K562 (cell line): ENCODE results near the gene MPV17L2. TPM values are rescaled to one million over a fixed set of nuclear protein-coding genes. Genes with fewer than 3 reads are reported as not detected.

Experiments
- ATAC-seq: fragments of 200-7000 bp; cut with Tn5 transposase; 3 replicates; pipeline ENCODE4 v1.9.1; 2020; ENCODE audit warnings: moderate library complexity
- BruUV-seq: library from RNA; stranded (reverse); fragments of 400-500 nt; replicated peaks from 2 replicates; lab custom pipeline; 2021; lab: Mats Ljungman, UMichigan
- CTCF ChIA-PET: fragments of 300-600 bp; formaldehyde crosslinking; extraction: SDS; loops from one replicate; lab custom pipeline; 2021; ENCODE audit warnings: low intra/inter-chr PET ratio; lab: Yijun Ruan, JAX
- POLR2A ChIA-PET: fragments of 300-600, 350-650 bp; sonication (Branson Sonifier 250); formaldehyde crosslinking; extraction: SDS; loops from one replicate; lab custom pipeline; 2021; ENCODE audit warnings: antibody characterized with exemption, inconsistent platforms; lab: Yijun Ruan, JAX
- DNase-seq, 4 experiments: peaks; one replicate each; pipeline versions ENCODE4 v3.0.0 to v3.0.0-alpha.2; 2011 to 2018; ENCODE audit warnings: low spot score in 3 of 4, mixed read lengths in 3 of 4; ENCODE audit errors: extremely low read depth in 1 of 4
- FAIRE-seq: peaks from 2 replicates; lab custom pipeline; 2011; peaks lifted over from hg19 to GRCh38; lab: Jason Lieb, UNC
- H2AFZ ChIP-seq: 2 replicates; pipeline ENCODE4 v1.6.0; 2011; ENCODE audit warnings: low read depth, low read length, control low read depth, inconsistent platforms
- H3K27ac ChIP-seq: fragments of 200-600 bp; 3 replicates; pipeline ENCODE4 v1.8.0; 2011; ENCODE audit warnings: low read depth, mild to moderate bottlenecking, control low read depth, inconsistent platforms, low read length, moderate library complexity, mixed read lengths; ENCODE audit errors: extremely low read depth
- H3K27me3 ChIP-seq, 2 experiments: fragments of 300-600 bp in 1 of 2; 2 replicates in 1 of 2; 3 replicates in 1 of 2; pipeline versions ENCODE4 v1.6.0 to v1.8.0; 2011; ENCODE audit warnings: inconsistent platforms in 2 of 2, low read length in 2 of 2, mild to moderate bottlenecking in 1 of 2, mixed read lengths in 1 of 2, moderate library complexity in 1 of 2; ENCODE audit not compliant: control insufficient read depth in 2 of 2, insufficient read depth in 2 of 2
- H3K36me3 ChIP-seq: fragments of 300-600 bp; 3 replicates; pipeline ENCODE4 v1.8.0; 2011; ENCODE audit warnings: mild to moderate bottlenecking, low read length, inconsistent platforms; ENCODE audit not compliant: control insufficient read depth, insufficient read depth
- H3K4me1 ChIP-seq, 2 experiments: fragments of 200-600 bp in 1 of 2; replicated peaks in 1 of 2; 2 replicates in 1 of 2; 3 replicates in 1 of 2; pipeline versions ENCODE4 v1.5.1 to v1.8.0; 2011; ENCODE audit warnings: inconsistent platforms in 2 of 2, low read length in 2 of 2, mild to moderate bottlenecking in 1 of 2, mixed read lengths in 1 of 2, moderate library complexity in 1 of 2; ENCODE audit not compliant: control insufficient read depth in 2 of 2, insufficient read depth in 2 of 2
- H3K4me2 ChIP-seq: 2 replicates; pipeline ENCODE4 v1.6.1; 2011; ENCODE audit warnings: low read length, control low read depth, inconsistent platforms, mixed read lengths; ENCODE audit not compliant: insufficient read depth
- H3K4me3 ChIP-seq: fragments of 200-600 bp; sonication (generic), shearing (Covaris generic); 2 replicates; pipeline ENCODE4 v1.5.1; 2016; ENCODE audit warnings: control low read depth, inconsistent platforms
- H3K79me2 ChIP-seq: fragments of 200-600 bp; 3 replicates; pipeline ENCODE4 v1.8.0; 2011; ENCODE audit warnings: low read length, inconsistent platforms; ENCODE audit not compliant: control insufficient read depth, insufficient read depth
- H3K9ac ChIP-seq, 2 experiments: 2 replicates each; pipeline versions ENCODE4 v1.6.0 to v1.6.1; 2011; ENCODE audit warnings: low read depth in 2 of 2, low read length in 2 of 2, control low read depth in 1 of 2, inconsistent platforms in 1 of 2, mild to moderate bottlenecking in 1 of 2, mixed read lengths in 1 of 2; ENCODE audit not compliant: insufficient read depth in 1 of 2
- H3K9me1 ChIP-seq: one replicate; pipeline ENCODE4 v1.6.0; 2011; ENCODE audit warnings: inconsistent platforms, mild to moderate bottlenecking, low read length, moderate library complexity; ENCODE audit not compliant: control insufficient read depth, insufficient read depth
- H3K9me3 ChIP-seq: replicated peaks from 2 replicates; pipeline ENCODE4 v1.5.1; 2011; ENCODE audit warnings: low read depth, low read length, inconsistent platforms; ENCODE audit not compliant: control insufficient read depth, insufficient read depth
- H4K20me1 ChIP-seq: replicated peaks from 2 replicates; pipeline ENCODE4 v1.6.1; 2011; ENCODE audit warnings: low read length, inconsistent platforms, mixed read lengths; ENCODE audit not compliant: control insufficient read depth, insufficient read depth
- ASH1L ChIP-seq: fragments of 450-650 bp; IDR thresholded peaks from 2 replicates; pipeline ENCODE4 v1.6.1; 2018; ENCODE audit warnings: borderline replicate concordance, mild to moderate bottlenecking, low read depth; ENCODE audit not compliant: partially characterized antibody
- CXXC5 ChIP-seq: fragments of 250-450 bp; sonication (Bioruptor Pico); IDR thresholded peaks from 2 replicates; pipeline ENCODE4 v1.8.0; 2022; ENCODE audit warnings: inconsistent platforms, mild to moderate bottlenecking, moderate library complexity
- FOXK2 ChIP-seq, 2 experiments: fragments of 450-650 bp; IDR thresholded peaks in 1 of 2; conservative IDR thresholded peaks in 1 of 2; 2 replicates each; pipeline ENCODE4 v1.6.1; 2016; ENCODE audit warnings: low read depth in 2 of 2, mild to moderate bottlenecking in 1 of 2
- GATAD2A ChIP-seq: fragments of 450-650 bp; IDR thresholded peaks from 2 replicates; pipeline ENCODE4 v1.6.1; 2017
- GMEB1 ChIP-seq: fragments of 250-450 bp; sonication (Bioruptor Pico); IDR thresholded peaks from 2 replicates; pipeline ENCODE4 v1.4.0; 2020; ENCODE audit warnings: mild to moderate bottlenecking
- MAZ ChIP-seq, 2 experiments: fragments of 450-650 bp in 1 of 2; sonication (generic) in 1 of 2; formaldehyde crosslinking; IDR thresholded peaks in 1 of 2; conservative IDR thresholded peaks in 1 of 2; 2 replicates each; pipeline versions ENCODE4 v1.4.0 to v1.5.0; 2020; ENCODE audit warnings: mild to moderate bottlenecking in 1 of 2, missing genetic modification reagents in 1 of 2
- NRF1 ChIP-seq, 2 experiments: fragments of 450-650 bp; IDR thresholded peaks in 1 of 2; conservative IDR thresholded peaks in 1 of 2; 2 replicates each; pipeline ENCODE4 v1.6.1; 2014; ENCODE audit warnings: mild to moderate bottlenecking in 2 of 2
- PHF8 ChIP-seq: fragments of 200-600 bp; sonication (generic); IDR thresholded peaks from 2 replicates; pipeline ENCODE4 v1.6.1; 2012; ENCODE audit warnings: mixed run types, mild to moderate bottlenecking, inconsistent platforms, low read length, moderate library complexity, borderline replicate concordance
- RBM14 ChIP-seq: fragments of 200-400 bp; formaldehyde crosslinking; IDR thresholded peaks from 2 replicates; pipeline ENCODE4 v1.6.1; 2018; ENCODE audit warnings: low read depth, mild to moderate bottlenecking, low read length, moderate library complexity, borderline replicate concordance; ENCODE audit not compliant: insufficient read depth
- RUNX1 ChIP-seq: sonication (generic); IDR thresholded peaks from 2 replicates; pipeline ENCODE4 v1.6.1; 2016; ENCODE audit warnings: antibody characterized with exemption, low read depth
- SP2 ChIP-seq: IDR thresholded peaks from 2 replicates; pipeline ENCODE4 v1.6.1; 2011; ENCODE audit warnings: mild to moderate bottlenecking, low read depth, low read length, moderate library complexity; ENCODE audit not compliant: poor library complexity, severe bottlenecking; ENCODE audit errors: extremely low read depth
- SRF ChIP-seq, 2 experiments: fragments of 250-450, 450-650 bp in 1 of 2; sonication (Bioruptor Pico) in 1 of 2; sonication (generic) in 1 of 2; formaldehyde crosslinking; IDR thresholded peaks; 2 replicates each; pipeline versions ENCODE4 v1.5.0 to v1.5.1; 2020 to 2022; ENCODE audit warnings: mild to moderate bottlenecking in 1 of 2, missing genetic modification reagents in 1 of 2
- VEZF1 ChIP-seq: fragments of 200-800 bp; sonication (Bioruptor generic); IDR thresholded peaks from 2 replicates; pipeline ENCODE4 v1.6.1; 2017; ENCODE audit warnings: missing genetic modification characterization, missing compliant biosample characterization
- WGBS: fragments of 100-300 bp; shearing (Covaris generic); methylation state at CpG from one replicate; pipeline ENCODE4 v1.1.6; 2016; ENCODE audit warnings: low coverage, mixed read lengths; ENCODE audit not compliant: insufficient coverage; ENCODE audit errors: missing lambda C conversion rate; 5-methylcytosine and 5-hydroxymethylcytosine counted together
- in situ Hi-C: fragments of 300-500 bp; cut with MboI; formaldehyde crosslinking; loops from 4 replicates; pipeline ENCODE4 v1.15.0; 2018; ENCODE audit warnings: inconsistent platforms, mixed read lengths
- intact Hi-C: fragments of 100-400 bp; cut with micrococcal nuclease; formaldehyde crosslinking; loops from 2 replicates; pipeline ENCODE4 v1.14.2; 2022
- polyA plus RNA-seq, 8 experiments: library from polyadenylated mRNA; depleted of rRNA in 4 of 8; stranded (reverse) in 5 of 8; unstranded in 3 of 8; fragments of >200 nt; fragmentation: Nextera tagmentation in 2 of 8; fragmentation: Illumina TruSeq in 1 of 8; extraction: Ambion mirVana in 2 of 8; extraction: Trizol in 1 of 8; gene quantifications; 2 replicates each; pipeline versions ENCODE4 v1.2.1 to v1.2.3, GENCODE V29; 2011 to 2014; ENCODE audit warnings: inconsistent platforms in 1 of 8, missing spikeins in 1 of 8
- total RNA-seq, 7 experiments: library from RNA; depleted of rRNA in 6 of 7; stranded (reverse); fragments of >200 nt in 6 of 7; fragmentation: Illumina TruSeq in 2 of 7; extraction: Trizol in 2 of 7; gene quantifications; 2 replicates each; pipeline versions ENCODE4 v1.2.1 to v1.2.3, GENCODE V29; 2011 to 2021; ENCODE audit warnings: low replicate concordance in 1 of 7
- TF ChIP-seq, protein P1 (sequence below): fragments of 450-650 bp; IDR thresholded peaks from 2 replicates; pipeline ENCODE4 v1.6.1; 2016

The MPV17L2 gene
- total and polyA plus RNA-seq, 9 of the 15 experiments (the other 6 are each of a cell fraction or from before 2014, with no cell fraction given): 10.6 to 60.2 (median 28.5) TPM

GRCh38 chr19:18203408-18203862 lies 10.4 kb downstream of the MPV17L2 start (continued):
- TF ChIP-seq GMEB1 (CRISPR knock-in tag): peak; percentile 34
- TF ChIP-seq GATAD2A: peak; percentile 61; the same call in 1 of the 2 replicates
- TF ChIP-seq, all 486 proteins: peak for 36

DNA sequence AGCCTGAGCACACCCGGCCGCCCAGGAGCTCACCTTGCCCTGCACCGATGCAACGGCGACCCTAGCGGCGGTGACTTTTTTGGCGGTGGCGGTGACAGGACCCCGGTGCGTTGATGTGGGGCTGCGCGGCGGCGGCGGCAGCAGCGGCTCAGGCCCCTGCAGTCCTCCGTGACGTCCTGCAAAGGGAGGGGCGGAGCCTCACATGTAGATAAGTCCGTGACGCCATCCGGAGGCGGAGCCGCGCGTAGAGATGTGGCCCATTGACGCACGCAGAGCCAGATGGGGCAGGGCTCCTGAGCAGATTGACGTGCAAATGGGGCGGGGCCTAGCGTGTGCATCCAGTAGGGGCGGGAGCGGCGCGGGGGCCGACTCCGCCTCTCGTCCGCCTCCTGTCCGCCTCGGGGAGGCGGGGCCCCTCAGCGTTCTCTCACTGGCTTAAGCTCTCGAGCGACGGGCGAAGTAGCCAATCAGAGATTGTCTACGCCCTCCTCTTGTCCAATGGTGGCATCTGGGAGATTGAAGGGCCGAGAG lies 10.9 kb downstream of the MPV17L2 start, which contains the start of gene RAB3A:
Gene RAB3A, minus strand, starts transcription at position 180 of the 531 bp plus-strand sequence. CDS start 1,302 bp downstream, outside the sequence.
- peak; percentile 99 for FAIRE-seq
- intact Hi-C loops: loop anchor here (5.0 kb wide), 1 partner anchor 213 kb away; the partner anchor contains the start of gene SSBP4
- H4K20me1 ChIP-seq: no peaks in the 10 kb centered on the region; the same call in 1 of the 2 replicates
- peaks cover 27% of the 10 kb centered on the region; the same call in 1 of the 3 replicates for H3K36me3 ChIP-seq
- H3K4me2 ChIP-seq: peak within 1 kb of the TSS; percentile 97
- peak; percentile 96 to 100 (median 98) for DNase-seq
- no peaks in the 10 kb centered on the region for H3K27me3 ChIP-seq
- peak within 1 kb of the TSS; percentile 86 to 95 for H3K9ac ChIP-seq
- 0% methylated on average over 49 of the region's 50 CpGs for WGBS
- H3K4me1 ChIP-seq: peaks cover 14 to 45% of the 10 kb centered on the region in 2 experiments; a peak in 4 of 5 replicates
- ChIA-PET CTCF (interaction anchor here (0.8 kb wide), 1 partner anchor 47 kb away, joined by 3 read pairs; no protein-coding TSS in a partner anchor), POLR2A (interaction anchor here (0.5 to 3.5 kb wide), 11 partner anchors 10 to 185 kb away, joined by 3 to 28 read pairs (median 5); partner anchors contain the start of genes IFI30, IQCN, JUND and MPV17L2)
- in situ Hi-C loops: no loop called here
- H3K4me3 ChIP-seq: peak within 1 kb of the TSS; percentile 68
- no peaks in the 10 kb centered on the region for H3K9me3 ChIP-seq
- H3K79me2 ChIP-seq: peaks cover 25% of the 10 kb centered on the region
- peak within 1 kb of the TSS; percentile 86 for H3K27ac ChIP-seq
- H2AFZ ChIP-seq: peak within 1 kb of the TSS; percentile 94
- ATAC-seq: peak; percentile 96
- BruUV-seq: no TSS peak
- no peaks in the 10 kb centered on the region for H3K9me1 ChIP-seq
- TF ChIP-seq FOXK2 (conservative IDR thresholded peaks at IDR 0.05 in 1 of 2, IDR thresholded peaks at IDR 0.05 in 1 of 2; ENCODE audit: low read depth in 2 of 2) (peak in 1 of 2 experiments; percentile 31; a peak in 1 of 4 replicates), VEZF1 (peak; percentile 84), RBM14 (0 out of 2 replicates have a peak, but pooled peaks have one; percentile 43), NRF1 (conservative IDR thresholded peaks at IDR 0.05 in 1 of 2, IDR thresholded peaks at IDR 0.05 in 1 of 2) (peak; percentile 90 to 92), PHF8 (peak; percentile 50; the same call in 1 of the 2 replicates), SP2 (peak; percentile 95), SRF (CRISPR knock-in tag; IDR thresholded peaks at IDR 0.05) (0 out of 4 replicates have a peak, but pooled peaks of 1 of the 2 experiments have one; percentile 45), MAZ (CRISPR knock-in tag; conservative IDR thresholded peaks at IDR 0.05 in 1 of 2, IDR thresholded peaks at IDR 0.05 in 1 of 2) (peak; percentile 36 to 85; a peak in 2 of 4 replicates), RUNX1 (no peak), CXXC5 (peak; percentile 56), ASH1L (peak; percentile 98)
- TF ChIP-seq, protein P1, sequence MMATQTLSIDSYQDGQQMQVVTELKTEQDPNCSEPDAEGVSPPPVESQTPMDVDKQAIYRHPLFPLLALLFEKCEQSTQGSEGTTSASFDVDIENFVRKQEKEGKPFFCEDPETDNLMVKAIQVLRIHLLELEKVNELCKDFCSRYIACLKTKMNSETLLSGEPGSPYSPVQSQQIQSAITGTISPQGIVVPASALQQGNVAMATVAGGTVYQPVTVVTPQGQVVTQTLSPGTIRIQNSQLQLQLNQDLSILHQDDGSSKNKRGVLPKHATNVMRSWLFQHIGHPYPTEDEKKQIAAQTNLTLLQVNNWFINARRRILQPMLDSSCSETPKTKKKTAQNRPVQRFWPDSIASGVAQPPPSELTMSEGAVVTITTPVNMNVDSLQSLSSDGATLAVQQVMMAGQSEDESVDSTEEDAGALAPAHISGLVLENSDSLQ: peak; percentile 100
